ENCODE data around the gene CCSAP.

GRCh38 chr1:229380536-229381160 is 37.8 kb upstream of the CCSAP start:
- TF ChIP-seq, protein P1, sequence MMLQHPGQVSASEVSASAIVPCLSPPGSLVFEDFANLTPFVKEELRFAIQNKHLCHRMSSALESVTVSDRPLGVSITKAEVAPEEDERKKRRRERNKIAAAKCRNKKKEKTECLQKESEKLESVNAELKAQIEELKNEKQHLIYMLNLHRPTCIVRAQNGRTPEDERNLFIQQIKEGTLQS (IDR thresholded peaks at IDR 0.05; ENCODE audit: borderline replicate concordance, extremely low read depth, low read depth, low read length): no peak
- TF ChIP-seq CTCF (IDR thresholded peaks at IDR 0.05 in 2 of 3, conservative IDR thresholded peaks at IDR 0.05 in 1 of 3; ENCODE audit: control insufficient read depth in 2 of 3, extremely low read depth in 1 of 3, insufficient read depth in 1 of 3, low read depth in 3 of 3, low read length in 3 of 3) (no peak), EP300 (IDR thresholded peaks at IDR 0.05; ENCODE audit: borderline replicate concordance in 1 of 2, control insufficient read depth in 1 of 2, low read depth in 2 of 2, low read length in 2 of 2) (no peak), POLR2A (IDR thresholded peaks at IDR 0.05; ENCODE audit: low read depth, low read length) (no peak), FOS (IDR thresholded peaks at IDR 0.05; ENCODE audit: borderline replicate concordance, extremely low read depth, insufficient read length) (no peak), HDGF (IDR thresholded peaks at IDR 0.05) (no peak), TCF7 (IDR thresholded peaks at IDR 0.05; ENCODE audit: borderline replicate concordance) (no peak), YY1 (IDR thresholded peaks at IDR 0.05; ENCODE audit: low read depth, low read length) (no peak), CBFB (IDR thresholded peaks at IDR 0.05; ENCODE audit: low read depth) (no peak), SMC3 (IDR thresholded peaks at IDR 0.05; ENCODE audit: borderline replicate concordance, low read length) (no peak)

Data from GM12878 (cell line).